CD8-positive, alpha-beta memory T cell (primary cell): ENCODE measurements around the gene FERMT3. TPM values are rescaled to one million over a fixed set of nuclear protein-coding genes. Genes with fewer than 3 reads are reported as not detected.
A peak's percentile ranks its signal among the peaks of the same experiment; 100 is the strongest.

ENCODE experiments used
- CTCF ChIA-PET: fragments of 350-600 bp; sonication (Branson Sonifier 250); formaldehyde crosslinking; loops from one replicate; lab custom pipeline; 2021; ENCODE audit warnings: antibody characterized with exemption; lab: Charles Lee
- POLR2A ChIA-PET: fragments of 350-600 bp; sonication (Branson Sonifier 250); formaldehyde crosslinking; loops from one replicate; lab custom pipeline; 2021; ENCODE audit warnings: antibody characterized with exemption; lab: Charles Lee
- DNase-seq, 5 donors: peaks; one replicate each; pipeline versions ENCODE4 v3.0.0 to v3.0.0-alpha.2; 2020 to 2022; ENCODE audit warnings: mixed read lengths in 1 of 5
- H3K27ac ChIP-seq: one replicate; pipeline ENCODE4 v1.7.0; 2013; ENCODE audit warnings: low read depth, mild to moderate bottlenecking, low read length, moderate library complexity
- H3K27me3 ChIP-seq: 2 replicates; pipeline ENCODE4 v1.7.0; 2013; ENCODE audit warnings: low read length, mild to moderate bottlenecking; ENCODE audit not compliant: insufficient read depth, poor library complexity, severe bottlenecking
- H3K36me3 ChIP-seq: 2 replicates; pipeline ENCODE4 v1.7.0; 2013; ENCODE audit warnings: mild to moderate bottlenecking, low read length, moderate library complexity; ENCODE audit not compliant: insufficient read depth
- H3K4me1 ChIP-seq: 2 replicates; pipeline ENCODE4 v1.7.0; 2013; ENCODE audit warnings: mild to moderate bottlenecking, low read length, moderate library complexity; ENCODE audit not compliant: insufficient read depth
- H3K4me3 ChIP-seq: 2 replicates; pipeline ENCODE4 v1.7.0; 2013; ENCODE audit warnings: mild to moderate bottlenecking, low read length
- H3K9me3 ChIP-seq: 2 replicates; pipeline ENCODE4 v1.7.0; 2013; ENCODE audit warnings: mild to moderate bottlenecking, low read length
- H3K27ac Mint-ChIP-seq, 8 donors: one replicate each; pipeline ENCODE4 v1.8.0; 2020 to 2021; ENCODE audit warnings: mixed read lengths in 8 of 8, mild to moderate bottlenecking in 6 of 8, inconsistent platforms in 3 of 8, moderate library complexity in 3 of 8
- H3K27me3 Mint-ChIP-seq, 2 donors: one replicate each; pipeline ENCODE4 v1.8.0; 2020 to 2021; ENCODE audit warnings: mixed read lengths in 2 of 2, mild to moderate bottlenecking in 1 of 2, moderate library complexity in 1 of 2
- H3K36me3 Mint-ChIP-seq, 3 donors: one replicate each; pipeline ENCODE4 v1.8.0; 2020 to 2021; ENCODE audit warnings: mixed read lengths in 3 of 3, inconsistent platforms in 1 of 3, mild to moderate bottlenecking in 1 of 3
- H3K4me1 Mint-ChIP-seq, 3 donors: one replicate each; pipeline ENCODE4 v1.8.0; 2020 to 2021; ENCODE audit warnings: mixed read lengths in 3 of 3, inconsistent platforms in 1 of 3, mild to moderate bottlenecking in 1 of 3
- H3K4me3 Mint-ChIP-seq, 7 donors: one replicate each; pipeline ENCODE4 v1.8.0; 2020 to 2021; ENCODE audit warnings: mixed read lengths in 7 of 7, mild to moderate bottlenecking in 6 of 7, moderate library complexity in 4 of 7, inconsistent platforms in 2 of 7
- H3K9me3 Mint-ChIP-seq, 5 donors: one replicate each; pipeline ENCODE4 v1.8.0; 2020 to 2022; ENCODE audit warnings: mixed read lengths in 5 of 5, mild to moderate bottlenecking in 3 of 5, moderate library complexity in 2 of 5, inconsistent platforms in 1 of 5
- polyA plus RNA-seq: library from polyadenylated mRNA; unstranded; fragments of 300-500 nt; fragmentation: Illumina TruSeq; gene quantifications from one replicate; pipeline ENCODE4 v1.2.3, GENCODE V29; 2021
- total RNA-seq, 2 experiments: library from RNA; stranded (reverse); gene quantifications; one replicate each; pipeline ENCODE4 v1.2.3, GENCODE V29; 2021

Gene FERMT3
- total and polyA plus RNA-seq, 3 experiments from 2014 or later: 205 to 213 (median 206) TPM

- no peaks in the 10 kb centered on the region for H3K9me3 Mint-ChIP-seq
- H3K27me3 ChIP-seq: no peaks in the 10 kb centered on the region
- ChIA-PET POLR2A (interaction anchor here (1.0 kb wide), 1 partner anchor 20 kb away, joined by 3 read pairs; the partner anchor contains the start of gene STIP1), CTCF (interaction anchor here (0.6 to 1.2 kb wide), 4 partner anchors 21 to 166 kb away, joined by 3 to 5 read pairs (median 4); no protein-coding TSS in a partner anchor)
- peak within 1 kb of the TSS; percentile 60 for H3K4me3 ChIP-seq
- peaks cover 8 to 14% (median 10%) of the 10 kb centered on the region in 3 donors for H3K4me1 Mint-ChIP-seq
- H3K36me3 ChIP-seq: no peaks in the 10 kb centered on the region
- H3K4me1 ChIP-seq: peaks cover 11% of the 10 kb centered on the region
- H3K27me3 Mint-ChIP-seq: no peaks in the 10 kb centered on the region
- H3K27ac Mint-ChIP-seq: peak within 1 kb of the TSS in 6 of 8 donors; percentile 63 to 94 (median 81)
- H3K9me3 ChIP-seq: no peaks in the 10 kb centered on the region
- H3K4me3 Mint-ChIP-seq: peak within 1 kb of the TSS; percentile 88 to 96 (median 91)
- peak; percentile 69 to 83 (median 71) for DNase-seq
- H3K36me3 Mint-ChIP-seq: peaks cover 0 to 2% (median 0%) of the 10 kb centered on the region in 3 donors
- H3K27ac ChIP-seq: peak within 1 kb of the TSS; percentile 57
These were observed 40.5 kb upstream of the FERMT3 start, which contains the start of gene MACROD1 for GRCh38 chr11:64165842-64166635. TSS of gene MACROD1 (minus strand) at chr11:64166113. CDS start at chr11:64165994, 119 bp downstream.

- H3K27ac ChIP-seq: no peak overlapping the region
- no peaks in the 10 kb centered on the region for H3K27me3 ChIP-seq
- ChIA-PET POLR2A (interaction anchor here (0.5 to 0.7 kb wide), 2 partner anchors 131 to 762 kb away, joined by 3 to 5 read pairs; no protein-coding TSS in a partner anchor), CTCF (interaction anchor here (1.4 kb wide), 1 partner anchor 134 kb away, joined by 3 read pairs; no protein-coding TSS in a partner anchor)
- peaks cover 0 to 2% (median 0%) of the 10 kb centered on the region in 3 donors for H3K36me3 Mint-ChIP-seq
- H3K27me3 Mint-ChIP-seq: no peaks in the 10 kb centered on the region
- H3K4me3 ChIP-seq: no peak overlapping the region
- peaks cover 7 to 8% (median 8%) of the 10 kb centered on the region in 3 donors for H3K4me1 Mint-ChIP-seq
- no peak overlapping the region for H3K4me3 Mint-ChIP-seq
- peaks cover 5% of the 10 kb centered on the region for H3K4me1 ChIP-seq
- no peaks in the 10 kb centered on the region for H3K9me3 ChIP-seq
- H3K9me3 Mint-ChIP-seq: no peaks in the 10 kb centered on the region
- no peak overlapping the region for H3K27ac Mint-ChIP-seq
- H3K36me3 ChIP-seq: no peaks in the 10 kb centered on the region
- DNase-seq: no peak
These were observed 36.1 kb upstream of the FERMT3 start for GRCh38 chr11:64170419-64170818.

GRCh38 chr11:64173616-64174355 is 32.7 kb upstream of the FERMT3 start:
- H3K4me3 ChIP-seq: no peak overlapping the region
- no peaks in the 10 kb centered on the region for H3K9me3 Mint-ChIP-seq
- CTCF ChIA-PET: no interaction called here

GRCh38 chr11:64176751-64177150 is 29.8 kb upstream of the FERMT3 start:
- Mint-ChIP-seq H3K9me3 (no peaks in the 10 kb centered on the region), H3K36me3 (no peaks in the 10 kb centered on the region), H3K4me3 (no peak overlapping the region), H3K27me3 (peaks cover 0 to 2% of the 10 kb centered on the region in 2 donors), H3K27ac (no peak overlapping the region), H3K4me1 (peaks cover 3 to 10% (median 9%) of the 10 kb centered on the region in 3 donors)
- no peak for DNase-seq
- Histone ChIP-seq H3K9me3 (no peaks in the 10 kb centered on the region), H3K36me3 (no peaks in the 10 kb centered on the region), H3K27me3 (no peaks in the 10 kb centered on the region), H3K4me1 (peaks cover 8% of the 10 kb centered on the region), H3K27ac (no peak overlapping the region), H3K4me3 (no peak overlapping the region)
- ChIA-PET CTCF (no interaction called here), POLR2A (interaction anchor here (0.6 kb wide), 1 partner anchor 364 kb away, joined by 3 read pairs; no protein-coding TSS in a partner anchor)

More at GRCh38 chr11:64173616-64174355, 32.7 kb upstream of the FERMT3 start:
- Histone ChIP-seq H3K27ac (no peak overlapping the region), H3K4me1 (no peaks in the 10 kb centered on the region), H3K9me3 (no peaks in the 10 kb centered on the region), H3K36me3 (no peaks in the 10 kb centered on the region), H3K27me3 (no peaks in the 10 kb centered on the region)
- Mint-ChIP-seq H3K4me3 (no peak overlapping the region), H3K4me1 (peaks cover 2 to 9% (median 6%) of the 10 kb centered on the region in 3 donors), H3K36me3 (no peaks in the 10 kb centered on the region), H3K27me3 (peaks cover 0 to 2% of the 10 kb centered on the region in 2 donors), H3K27ac (peak overlapping the region in 1 of 8 donors; percentile 69)
- POLR2A ChIA-PET: no interaction called here
- DNase-seq: no peak

GRCh38 chr11:64178203-64178602 is 28.3 kb upstream of the FERMT3 start:
- POLR2A ChIA-PET: no interaction called here
- H3K27me3 ChIP-seq: no peaks in the 10 kb centered on the region

GRCh38 chr11:64178951-64179639 is 27.4 kb upstream of the FERMT3 start:
- POLR2A ChIA-PET: no interaction called here
- H3K4me3 ChIP-seq: no peak overlapping the region
- peaks cover 11% of the 10 kb centered on the region for H3K4me1 ChIP-seq
- H3K9me3 Mint-ChIP-seq: no peaks in the 10 kb centered on the region
- CTCF ChIA-PET: no interaction called here
- H3K27me3 Mint-ChIP-seq: peaks cover 0 to 2% of the 10 kb centered on the region in 2 donors
- no peaks in the 10 kb centered on the region for H3K36me3 ChIP-seq
- H3K36me3 Mint-ChIP-seq: no peaks in the 10 kb centered on the region
- DNase-seq: no peak
- H3K27ac Mint-ChIP-seq: no peak overlapping the region
- no peaks in the 10 kb centered on the region for H3K27me3 ChIP-seq
- peaks cover 15 to 28% (median 17%) of the 10 kb centered on the region in 3 donors for H3K4me1 Mint-ChIP-seq
- H3K9me3 ChIP-seq: no peaks in the 10 kb centered on the region
- H3K27ac ChIP-seq: no peak overlapping the region
- peak overlapping the region in 1 of 7 donors; percentile 17 for H3K4me3 Mint-ChIP-seq

More at GRCh38 chr11:64178203-64178602, 28.3 kb upstream of the FERMT3 start:
- H3K27me3 Mint-ChIP-seq: peaks cover 0 to 2% of the 10 kb centered on the region in 2 donors
- H3K9me3 ChIP-seq: no peaks in the 10 kb centered on the region
- no peaks in the 10 kb centered on the region for H3K9me3 Mint-ChIP-seq
- H3K4me1 Mint-ChIP-seq: peaks cover 7 to 20% (median 14%) of the 10 kb centered on the region in 3 donors
- peaks cover 11% of the 10 kb centered on the region for H3K4me1 ChIP-seq
- H3K36me3 Mint-ChIP-seq: no peaks in the 10 kb centered on the region
- no peaks in the 10 kb centered on the region for H3K36me3 ChIP-seq
- CTCF ChIA-PET: no interaction called here
- H3K27ac Mint-ChIP-seq: no peak overlapping the region
- H3K27ac ChIP-seq: no peak overlapping the region
- no peak overlapping the region for H3K4me3 Mint-ChIP-seq
- DNase-seq: no peak
- no peak overlapping the region for H3K4me3 ChIP-seq

- peak overlapping the region; percentile 33 for H3K27ac ChIP-seq
- ChIA-PET POLR2A (no interaction called here), CTCF (interaction anchor here (1.0 to 1.2 kb wide), 3 partner anchors 10 to 124 kb away, joined by 3 to 4 read pairs (median 3); no protein-coding TSS in a partner anchor)
- no peaks in the 10 kb centered on the region for H3K36me3 ChIP-seq
- peaks cover 0 to 1% (median 0%) of the 10 kb centered on the region in 3 donors for H3K36me3 Mint-ChIP-seq
- peaks cover 19% of the 10 kb centered on the region for H3K4me1 ChIP-seq
- H3K9me3 Mint-ChIP-seq: no peaks in the 10 kb centered on the region
- H3K4me3 Mint-ChIP-seq: peak overlapping the region in 2 of 7 donors; percentile 37 to 58
- DNase-seq: no peak
- H3K27me3 Mint-ChIP-seq: peaks cover 0 to 2% of the 10 kb centered on the region in 2 donors
- no peak overlapping the region for H3K27ac Mint-ChIP-seq
- no peaks in the 10 kb centered on the region for H3K27me3 ChIP-seq
- H3K9me3 ChIP-seq: no peaks in the 10 kb centered on the region
- peaks cover 21 to 36% (median 24%) of the 10 kb centered on the region in 3 donors for H3K4me1 Mint-ChIP-seq
- H3K4me3 ChIP-seq: no peak overlapping the region
These were observed 25.6 kb upstream of the FERMT3 start for GRCh38 chr11:64180891-64181290.
